Muscle layer of duodenum (tissue), 2 donors: ENCODE data around the gene LGI1.

Experiments
- H3K27ac ChIP-seq: one replicate; pipeline ENCODE4 v1.7.0; 2013; ENCODE audit warnings: mild to moderate bottlenecking, low read length
- H3K27me3 ChIP-seq: one replicate; pipeline ENCODE4 v1.7.0; 2013; ENCODE audit warnings: low read depth, mild to moderate bottlenecking, control low read depth, low read length
- H3K36me3 ChIP-seq, 2 donors: one replicate each; pipeline ENCODE4 v1.7.0; 2013; ENCODE audit warnings: low read length in 2 of 2, control low read depth in 1 of 2, mild to moderate bottlenecking in 1 of 2; ENCODE audit not compliant: insufficient read depth in 2 of 2, control insufficient read depth in 1 of 2
- H3K4me1 ChIP-seq, 2 donors: one replicate each; pipeline ENCODE4 v1.7.0; 2013; ENCODE audit warnings: low read length in 2 of 2, mild to moderate bottlenecking in 2 of 2, control low read depth in 1 of 2, moderate library complexity in 1 of 2; ENCODE audit not compliant: insufficient read depth in 2 of 2, control insufficient read depth in 1 of 2
- H3K4me3 ChIP-seq, 2 donors: one replicate each; pipeline ENCODE4 v1.7.0; 2013; ENCODE audit warnings: low read length in 2 of 2, low read depth in 1 of 2, mild to moderate bottlenecking in 1 of 2
- H3K9me3 ChIP-seq, 2 donors: one replicate each; pipeline ENCODE4 v1.7.0; 2013; ENCODE audit warnings: low read length in 2 of 2, control low read depth in 1 of 2, mild to moderate bottlenecking in 1 of 2; ENCODE audit not compliant: control insufficient read depth in 1 of 2
- donor health status: healthy.

The LGI1 gene

GRCh38 chr10:93812659-93813338 lies 55.1 kb downstream of the LGI1 start:
- no peaks in the 10 kb centered on the region for H3K36me3 ChIP-seq
- H3K4me1 ChIP-seq = peaks cover 0 to 6% of the 10 kb centered on the region in 2 donors
- no peaks in the 10 kb centered on the region for H3K27me3 ChIP-seq
- no peak overlapping the region for H3K4me3 ChIP-seq
- H3K9me3 ChIP-seq = no peaks in the 10 kb centered on the region
- H3K27ac ChIP-seq = no peak overlapping the region

- Histone ChIP-seq H3K27me3 (no peaks in the 10 kb centered on the region), H3K4me1 (peaks cover 0 to 6% of the 10 kb centered on the region in 2 donors), H3K36me3 (no peaks in the 10 kb centered on the region), H3K4me3 (no peak overlapping the region), H3K27ac (no peak overlapping the region), H3K9me3 (no peaks in the 10 kb centered on the region)
These were observed 56.0 kb downstream of the LGI1 start for GRCh38 chr10:93813507-93814465.

DNA sequence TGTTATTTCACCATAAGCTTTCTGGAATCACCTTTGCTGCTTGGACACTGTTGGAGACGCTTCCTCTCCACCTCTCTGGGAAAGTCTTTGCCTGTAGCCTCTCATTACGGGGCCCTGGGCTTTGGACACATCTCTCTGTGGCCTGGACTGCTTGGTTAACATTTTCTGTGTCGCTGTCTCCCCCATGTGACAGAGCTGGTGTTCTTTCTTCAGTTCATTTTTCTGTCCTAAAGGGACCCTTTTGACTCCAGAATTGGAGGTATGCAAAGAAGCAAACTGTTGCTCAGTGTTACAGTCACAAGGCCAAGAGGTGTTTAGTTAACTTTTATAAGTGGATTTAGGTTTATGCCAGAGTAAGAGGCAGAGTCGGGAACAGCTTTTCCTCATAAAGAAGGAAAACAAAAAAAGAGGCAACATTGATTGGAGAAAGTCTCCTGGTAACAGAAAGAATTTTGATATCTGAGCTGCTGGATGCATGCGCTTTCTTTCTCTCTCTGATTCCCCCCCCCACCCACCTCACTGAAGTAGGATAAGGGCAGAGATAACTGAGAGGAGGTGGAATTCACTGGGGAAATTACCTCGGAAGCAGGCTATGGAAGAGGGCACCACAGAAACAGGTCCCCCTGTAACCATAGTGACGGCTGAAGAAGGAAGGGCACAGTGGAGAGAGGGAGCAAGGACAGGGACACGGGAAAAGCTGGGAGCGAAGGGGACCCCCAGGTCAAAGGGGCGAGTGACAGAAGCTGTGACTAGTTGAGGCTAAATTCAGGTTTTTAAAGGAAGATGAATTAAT lies 57.8 kb downstream of the LGI1 start:
- H3K27me3 ChIP-seq = no peaks in the 10 kb centered on the region
- H3K27ac ChIP-seq = peak overlapping the region; percentile 0
- peaks cover 0 to 6% of the 10 kb centered on the region in 2 donors for H3K4me1 ChIP-seq
- H3K36me3 ChIP-seq = no peaks in the 10 kb centered on the region
- no peak overlapping the region for H3K4me3 ChIP-seq
- H3K9me3 ChIP-seq = no peaks in the 10 kb centered on the region

DNA sequence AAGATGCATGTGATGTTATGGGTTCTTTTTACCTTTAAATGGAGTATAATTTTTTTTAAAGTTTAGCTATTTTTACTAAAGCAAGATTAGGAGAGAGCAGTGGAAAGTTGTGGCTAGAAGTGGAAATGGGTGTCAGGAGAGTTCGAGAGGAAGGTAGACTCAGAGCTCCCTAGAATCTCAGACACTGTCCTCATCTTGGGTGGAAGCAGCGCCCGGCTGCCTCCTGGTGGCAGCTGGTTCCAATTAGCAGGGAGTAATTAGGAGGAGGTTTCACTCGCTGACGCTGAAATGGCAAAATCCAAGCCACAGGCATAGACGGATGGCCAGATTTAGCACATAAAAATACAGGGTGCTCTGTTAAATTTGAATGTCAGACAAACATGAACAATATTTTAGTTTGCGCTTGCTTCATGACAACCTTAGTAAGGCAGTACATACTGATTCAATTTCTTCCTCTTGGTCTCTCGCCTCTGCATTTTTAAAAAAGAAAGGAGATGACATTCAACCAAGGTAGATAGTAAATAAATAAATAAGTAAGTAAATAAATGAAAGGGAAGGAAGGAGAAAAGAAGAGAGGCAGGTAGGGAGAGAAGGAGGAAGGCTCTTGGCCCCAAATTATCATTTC lies 58.5 kb downstream of the LGI1 start:
- peaks cover 0 to 6% of the 10 kb centered on the region in 2 donors for H3K4me1 ChIP-seq
- H3K36me3 ChIP-seq = no peaks in the 10 kb centered on the region
- H3K4me3 ChIP-seq = no peak overlapping the region
- H3K27me3 ChIP-seq = no peaks in the 10 kb centered on the region
- no peaks in the 10 kb centered on the region for H3K9me3 ChIP-seq
- H3K27ac ChIP-seq = no peak overlapping the region

- Histone ChIP-seq H3K4me1 (peaks cover 0 to 6% of the 10 kb centered on the region in 2 donors), H3K27me3 (no peaks in the 10 kb centered on the region), H3K27ac (no peak overlapping the region), H3K4me3 (no peak overlapping the region), H3K9me3 (no peaks in the 10 kb centered on the region), H3K36me3 (no peaks in the 10 kb centered on the region)
These were observed 60.4 kb downstream of the LGI1 start for GRCh38 chr10:93818086-93818485.

DNA sequence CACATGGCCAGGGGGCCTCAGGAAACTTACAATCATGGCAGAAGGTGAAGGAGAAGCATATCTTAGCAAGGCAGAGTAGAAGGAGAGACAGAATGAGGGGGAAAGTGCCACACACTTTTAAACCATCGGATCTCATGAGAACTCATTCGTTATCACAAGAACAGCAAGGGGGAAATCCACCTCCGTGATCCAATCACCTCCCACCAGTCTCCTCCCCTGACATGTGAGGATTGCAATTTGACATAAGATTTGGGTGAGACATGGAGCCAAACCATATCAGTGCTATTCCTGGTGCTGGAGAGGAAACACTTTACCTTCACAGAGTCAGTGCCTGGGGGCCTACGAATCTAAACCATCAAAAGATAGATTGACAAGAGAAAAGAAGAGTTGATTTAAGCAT lies 61.8 kb downstream of the LGI1 start:
- H3K27me3 ChIP-seq = no peaks in the 10 kb centered on the region
- peaks cover 0 to 6% of the 10 kb centered on the region in 2 donors for H3K4me1 ChIP-seq
- no peak overlapping the region for H3K27ac ChIP-seq
- H3K36me3 ChIP-seq = no peaks in the 10 kb centered on the region
- H3K4me3 ChIP-seq = no peak overlapping the region
- H3K9me3 ChIP-seq = no peaks in the 10 kb centered on the region

GRCh38 chr10:93820434-93820833 lies 62.7 kb downstream of the LGI1 start:
- Histone ChIP-seq H3K27me3 (no peaks in the 10 kb centered on the region), H3K27ac (no peak overlapping the region), H3K4me3 (no peak overlapping the region), H3K36me3 (no peaks in the 10 kb centered on the region), H3K9me3 (no peaks in the 10 kb centered on the region), H3K4me1 (peaks cover 0 to 4% of the 10 kb centered on the region in 2 donors)

GRCh38 chr10:93821051-93821772 lies 63.5 kb downstream of the LGI1 start:
- H3K27ac ChIP-seq = no peak overlapping the region

GRCh38 chr10:93826355-93826754 lies 68.6 kb downstream of the LGI1 start:
- Histone ChIP-seq H3K27ac (no peak overlapping the region), H3K4me1 (no peaks in the 10 kb centered on the region), H3K36me3 (no peaks in the 10 kb centered on the region)

More at GRCh38 chr10:93821051-93821772, 63.5 kb downstream of the LGI1 start:
- H3K4me1 ChIP-seq = no peaks in the 10 kb centered on the region
- H3K4me3 ChIP-seq = no peak overlapping the region
- H3K27me3 ChIP-seq = no peaks in the 10 kb centered on the region
- H3K9me3 ChIP-seq = no peaks in the 10 kb centered on the region
- H3K36me3 ChIP-seq = no peaks in the 10 kb centered on the region

GRCh38 chr10:93827056-93827804 lies 69.5 kb downstream of the LGI1 start:
- Histone ChIP-seq H3K4me3 (no peak overlapping the region), H3K27me3 (no peaks in the 10 kb centered on the region), H3K4me1 (no peaks in the 10 kb centered on the region), H3K9me3 (no peaks in the 10 kb centered on the region), H3K36me3 (no peaks in the 10 kb centered on the region), H3K27ac (no peak overlapping the region)

More at GRCh38 chr10:93826355-93826754, 68.6 kb downstream of the LGI1 start:
- Histone ChIP-seq H3K9me3 (no peaks in the 10 kb centered on the region), H3K4me3 (no peak overlapping the region), H3K27me3 (no peaks in the 10 kb centered on the region)
